CD14-positive monocyte (primary cell): Measurements from ENCODE around the gene C17orf100. TPM values are rescaled to one million over a fixed set of nuclear protein-coding genes. Genes with fewer than 3 reads are reported as not detected.

Experiments used
- DNase-seq, 3 donors: peaks; one replicate each; pipeline ENCODE4 v3.0.0-alpha.2; 2011 to 2022
- H2AFZ ChIP-seq: 2 replicates; pipeline ENCODE4 v1.6.0; 2012; ENCODE audit warnings: mild to moderate bottlenecking, low read depth, low read length, inconsistent platforms; ENCODE audit not compliant: insufficient read depth, poor library complexity, severe bottlenecking
- H3K27ac ChIP-seq, 2 donors: 1 replicate in 1 of 2; 2 replicates in 1 of 2; pipeline ENCODE4 v1.5.1; 2012 to 2013; ENCODE audit warnings: low read length in 2 of 2, control low read depth in 1 of 2, inconsistent platforms in 1 of 2, low read depth in 1 of 2, mild to moderate bottlenecking in 1 of 2
- H3K27me3 ChIP-seq, 2 donors: one replicate each; pipeline versions ENCODE4 v1.6.0 to v1.6.1; 2011 to 2013; ENCODE audit warnings: low read length in 2 of 2; ENCODE audit not compliant: control insufficient read depth in 2 of 2, insufficient read depth in 2 of 2
- H3K36me3 ChIP-seq, 2 donors: replicated peaks in 1 of 2; 1 replicate in 1 of 2; 2 replicates in 1 of 2; pipeline versions ENCODE4 v1.5.1 to v1.6.1; 2012 to 2013; ENCODE audit warnings: low read length in 2 of 2, control low read depth in 1 of 2, inconsistent platforms in 1 of 2, mild to moderate bottlenecking in 1 of 2; ENCODE audit not compliant: insufficient read depth in 2 of 2, control insufficient read depth in 1 of 2
- H3K4me1 ChIP-seq, 2 donors: 1 replicate in 1 of 2; 2 replicates in 1 of 2; pipeline versions ENCODE4 v1.5.1 to v1.6.1; 2012 to 2013; ENCODE audit warnings: low read length in 2 of 2, control low read depth in 1 of 2, inconsistent platforms in 1 of 2, mild to moderate bottlenecking in 1 of 2, moderate library complexity in 1 of 2; ENCODE audit not compliant: insufficient read depth in 2 of 2, control insufficient read depth in 1 of 2
- H3K4me2 ChIP-seq: replicated peaks from 2 replicates; pipeline ENCODE3; 2012; ENCODE audit warnings: low read length, moderate library complexity, mild to moderate bottlenecking; ENCODE audit not compliant: poor library complexity, severe bottlenecking; ENCODE audit errors: extremely low read depth
- H3K4me3 ChIP-seq, 3 experiments: fragments of 200-600 bp in 1 of 3; sonication (generic) in 1 of 3; replicated peaks in 1 of 3; 1 replicate in 2 of 3; 2 replicates in 1 of 3; pipeline ENCODE4 v1.5.1; 2011 to 2013; ENCODE audit warnings: low read length in 3 of 3, mild to moderate bottlenecking in 3 of 3, control low read depth in 2 of 3, low read depth in 2 of 3, inconsistent platforms in 1 of 3, moderate library complexity in 1 of 3
- H3K79me2 ChIP-seq: 2 replicates; pipeline ENCODE4 v1.6.0; 2012; ENCODE audit warnings: mild to moderate bottlenecking, control low read depth, inconsistent platforms, low read length, moderate library complexity; ENCODE audit not compliant: insufficient read depth
- H3K9ac ChIP-seq: 2 replicates; pipeline ENCODE4 v1.6.0; 2017; ENCODE audit warnings: low read length, mild to moderate bottlenecking; ENCODE audit not compliant: insufficient read depth, poor library complexity, severe bottlenecking
- H3K9me3 ChIP-seq, 2 donors: replicated peaks in 1 of 2; 1 replicate in 1 of 2; 2 replicates in 1 of 2; pipeline versions ENCODE4 v1.5.1 to v1.6.1; 2012 to 2013; ENCODE audit warnings: low read length in 2 of 2, control low read depth in 1 of 2; ENCODE audit not compliant: control insufficient read depth in 1 of 2, insufficient read depth in 1 of 2
- H4K20me1 ChIP-seq: 2 replicates; pipeline ENCODE4 v1.6.0; 2012; ENCODE audit warnings: mild to moderate bottlenecking, low read length, control low read depth, moderate library complexity; ENCODE audit not compliant: insufficient read depth
- H3K27ac Mint-ChIP-seq, 7 donors: one replicate each; pipeline ENCODE4 v1.8.0; 2020; ENCODE audit warnings: mild to moderate bottlenecking in 7 of 7, mixed read lengths in 7 of 7, moderate library complexity in 6 of 7, inconsistent platforms in 2 of 7
- H3K27me3 Mint-ChIP-seq, 3 donors: one replicate each; pipeline ENCODE4 v1.8.0; 2021 to 2022; ENCODE audit warnings: low read depth in 3 of 3, mild to moderate bottlenecking in 3 of 3, mixed read lengths in 3 of 3, moderate library complexity in 3 of 3, inconsistent platforms in 1 of 3
- H3K36me3 Mint-ChIP-seq, 2 donors: one replicate each; pipeline ENCODE4 v1.8.0; 2020; ENCODE audit warnings: mixed read lengths in 2 of 2, inconsistent platforms in 1 of 2, mild to moderate bottlenecking in 1 of 2
- H3K4me1 Mint-ChIP-seq: one replicate; pipeline ENCODE4 v1.8.0; 2020; ENCODE audit warnings: mild to moderate bottlenecking, mixed read lengths
- H3K4me3 Mint-ChIP-seq, 2 donors: one replicate each; pipeline ENCODE4 v1.8.0; 2020; ENCODE audit warnings: mild to moderate bottlenecking in 2 of 2, mixed read lengths in 2 of 2, moderate library complexity in 1 of 2
- H3K9me3 Mint-ChIP-seq, 7 donors: one replicate each; pipeline ENCODE4 v1.8.0; 2020 to 2022; ENCODE audit warnings: mixed read lengths in 7 of 7, mild to moderate bottlenecking in 6 of 7, moderate library complexity in 6 of 7, inconsistent platforms in 2 of 7
- WGBS: methylation state at CpG from one replicate; pipeline ENCODE4 v1.1.5; 2013; ENCODE audit warnings: missing lambda C conversion rate; ENCODE audit not compliant: insufficient coverage; 5-methylcytosine and 5-hydroxymethylcytosine counted together
- intact Hi-C, 2 donors: fragments of 100-400 bp; cut with micrococcal nuclease; formaldehyde crosslinking; loops; one replicate each; pipeline versions ENCODE4 v1.15.0 to v1.15.1; 2023
- polyA plus RNA-seq, 3 donors: library from polyadenylated mRNA; depleted of rRNA in 1 of 3; unstranded in 2 of 3; stranded (reverse) in 1 of 3; fragments of 300-500 nt in 2 of 3; fragments of >200 nt in 1 of 3; fragmentation: Illumina TruSeq in 2 of 3; gene quantifications; 1 replicate in 2 of 3; 2 replicates in 1 of 3; pipeline ENCODE4 v1.2.3, GENCODE V29; 2012 to 2021
- TF ChIP-seq, protein P1 (sequence below): fragments of 200-600 bp; IDR thresholded peaks from one replicate; pipeline ENCODE4 v1.8.0; 2022; ENCODE audit warnings: antibody characterized with exemption, mild to moderate bottlenecking

C17orf100 gene
- polyA plus RNA-seq, 3 donors, result 0.51 to 1.8 (median 1.2) TPM

DNA sequence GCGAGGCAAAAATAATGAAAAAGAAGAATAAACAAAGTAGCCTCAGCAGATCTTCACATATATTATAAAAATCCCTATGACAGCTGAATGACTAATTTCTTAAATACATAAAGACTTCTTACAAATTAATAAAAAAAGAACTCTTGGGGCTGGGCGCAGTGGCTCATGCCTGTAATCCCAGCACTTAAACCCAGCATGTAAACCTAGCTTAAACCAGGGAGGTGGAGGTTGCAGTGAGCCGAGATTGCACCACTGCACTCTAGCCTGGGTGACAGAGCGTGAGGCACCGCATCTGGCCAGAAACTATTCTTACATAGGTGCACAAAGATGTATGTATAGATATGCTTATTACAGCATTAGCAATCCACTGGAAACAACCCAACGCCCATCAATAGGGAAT, 27.7 kb downstream of the C17orf100 start:
- peaks cover 45 to 70% (median 57%) of the 10 kb centered on the region in 3 donors for H3K27me3 Mint-ChIP-seq
- Histone ChIP-seq H3K27ac (no peak overlapping the region), H4K20me1 (no peaks in the 10 kb centered on the region), H2AFZ (no peak overlapping the region), H3K4me1 (no peaks in the 10 kb centered on the region), H3K9me3 (no peaks in the 10 kb centered on the region), H3K4me3 (no peak overlapping the region), H3K9ac (no peak overlapping the region), H3K36me3 (no peaks in the 10 kb centered on the region), H3K79me2 (no peaks in the 10 kb centered on the region), H3K27me3 (peaks cover 7 to 34% of the 10 kb centered on the region in 2 donors), H3K4me2 (no peak overlapping the region)
- H3K4me1 Mint-ChIP-seq, result peaks cover 3% of the 10 kb centered on the region
- intact Hi-C loops, result no loop called here
- no peak for DNase-seq
- H3K36me3 Mint-ChIP-seq, result no peaks in the 10 kb centered on the region
- no peaks in the 10 kb centered on the region for H3K9me3 Mint-ChIP-seq
- TF ChIP-seq, protein P1, sequence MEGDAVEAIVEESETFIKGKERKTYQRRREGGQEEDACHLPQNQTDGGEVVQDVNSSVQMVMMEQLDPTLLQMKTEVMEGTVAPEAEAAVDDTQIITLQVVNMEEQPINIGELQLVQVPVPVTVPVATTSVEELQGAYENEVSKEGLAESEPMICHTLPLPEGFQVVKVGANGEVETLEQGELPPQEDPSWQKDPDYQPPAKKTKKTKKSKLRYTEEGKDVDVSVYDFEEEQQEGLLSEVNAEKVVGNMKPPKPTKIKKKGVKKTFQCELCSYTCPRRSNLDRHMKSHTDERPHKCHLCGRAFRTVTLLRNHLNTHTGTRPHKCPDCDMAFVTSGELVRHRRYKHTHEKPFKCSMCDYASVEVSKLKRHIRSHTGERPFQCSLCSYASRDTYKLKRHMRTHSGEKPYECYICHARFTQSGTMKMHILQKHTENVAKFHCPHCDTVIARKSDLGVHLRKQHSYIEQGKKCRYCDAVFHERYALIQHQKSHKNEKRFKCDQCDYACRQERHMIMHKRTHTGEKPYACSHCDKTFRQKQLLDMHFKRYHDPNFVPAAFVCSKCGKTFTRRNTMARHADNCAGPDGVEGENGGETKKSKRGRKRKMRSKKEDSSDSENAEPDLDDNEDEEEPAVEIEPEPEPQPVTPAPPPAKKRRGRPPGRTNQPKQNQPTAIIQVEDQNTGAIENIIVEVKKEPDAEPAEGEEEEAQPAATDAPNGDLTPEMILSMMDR, result no peak
- WGBS, result 100% methylated on average over 1 of the region's 6 CpGs
- H3K4me3 Mint-ChIP-seq, result peak overlapping the region in 1 of 2 donors; percentile 33
- H3K27ac Mint-ChIP-seq, result no peak overlapping the region

DNA sequence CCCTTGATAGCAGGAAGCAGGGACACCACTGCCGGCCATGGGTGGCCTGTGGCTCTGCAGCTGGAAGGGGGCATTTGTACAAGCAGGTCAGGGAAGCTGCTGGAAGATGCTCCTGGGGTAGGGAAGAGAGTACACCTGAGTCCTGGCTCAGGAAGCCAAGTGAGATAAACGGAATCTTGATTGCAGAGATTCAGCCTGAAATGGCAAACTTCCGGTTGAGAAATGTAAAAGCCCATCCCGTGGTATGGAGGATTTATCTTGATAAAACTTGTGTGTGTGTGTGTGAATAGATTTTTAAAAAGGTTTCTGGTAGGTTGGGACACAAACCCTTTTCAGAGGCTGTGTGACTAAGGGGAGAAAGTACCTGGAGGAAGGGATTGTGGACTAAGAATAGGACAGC, 29.6 kb downstream of the C17orf100 start:
- Histone ChIP-seq H3K36me3 (no peaks in the 10 kb centered on the region), H2AFZ (no peak overlapping the region), H3K4me3 (no peak overlapping the region), H3K4me2 (no peak overlapping the region), H3K9ac (no peak overlapping the region), H3K27me3 (peaks cover 7 to 32% of the 10 kb centered on the region in 2 donors), H4K20me1 (no peaks in the 10 kb centered on the region), H3K4me1 (no peaks in the 10 kb centered on the region), H3K79me2 (no peaks in the 10 kb centered on the region), H3K9me3 (no peaks in the 10 kb centered on the region), H3K27ac (no peak overlapping the region)
- H3K36me3 Mint-ChIP-seq, result no peaks in the 10 kb centered on the region
- WGBS, result 72% methylated on average over 4 of the region's 4 CpGs
- TF ChIP-seq, protein P1, result no peak
- no peak overlapping the region for H3K27ac Mint-ChIP-seq
- peaks cover 3% of the 10 kb centered on the region for H3K4me1 Mint-ChIP-seq
- peaks cover 49 to 71% (median 50%) of the 10 kb centered on the region in 3 donors for H3K27me3 Mint-ChIP-seq
- no peaks in the 10 kb centered on the region for H3K9me3 Mint-ChIP-seq
- peak overlapping the region in 1 of 2 donors; percentile 35 for H3K4me3 Mint-ChIP-seq
- DNase-seq, result no peak
- intact Hi-C loops, result no loop called here
